B cell (primary cell): Measurements from ENCODE around the gene HDAC9. TPM values are rescaled to one million over a fixed set of nuclear protein-coding genes. Genes with fewer than 3 reads are reported as not detected.

Source experiments
- ATAC-seq: fragments of 200-7000 bp; cut with Tn5 transposase; one replicate; pipeline ENCODE4 v1.10.0; 2021; ENCODE audit warnings: low read depth, mild to moderate bottlenecking, moderate number of reproducible peaks, moderate library complexity
- CTCF ChIA-PET: fragments of 350-600 bp; sonication (Branson Sonifier 250); formaldehyde crosslinking; loops from one replicate; lab custom pipeline; 2021; ENCODE audit warnings: antibody characterized with exemption, inconsistent platforms; lab: Charles Lee
- POLR2A ChIA-PET: fragments of 350-600 bp; sonication (Branson Sonifier 250); formaldehyde crosslinking; loops from one replicate; lab custom pipeline; 2021; ENCODE audit warnings: antibody characterized with exemption; lab: Charles Lee
- DNase-seq: peaks from one replicate; pipeline ENCODE4 v3.0.0; 2013
- H2AFZ ChIP-seq: 2 replicates; pipeline ENCODE4 v1.6.1; 2012; ENCODE audit warnings: mild to moderate bottlenecking, low read depth, low read length; ENCODE audit not compliant: insufficient read depth, poor library complexity, severe bottlenecking
- H3K27ac ChIP-seq, 2 donors: 1 replicate in 1 of 2; 2 replicates in 1 of 2; pipeline ENCODE4 v1.5.1; 2012 to 2013; ENCODE audit warnings: low read length in 2 of 2, mild to moderate bottlenecking in 2 of 2, moderate library complexity in 1 of 2
- H3K27me3 ChIP-seq, 4 experiments: fragments of 200-600 bp in 1 of 4; sonication (generic) in 1 of 4; replicated peaks in 1 of 4; 1 replicate in 2 of 4; 2 replicates in 2 of 4; pipeline versions ENCODE4 v1.6.1 to v1.7.0; 2013 to 2016; ENCODE audit warnings: low read length in 3 of 4, mild to moderate bottlenecking in 2 of 4, mixed read lengths in 1 of 4, moderate library complexity in 1 of 4; ENCODE audit not compliant: insufficient read depth in 4 of 4, control insufficient read depth in 3 of 4; ENCODE audit errors: control extremely low read depth in 1 of 4
- H3K36me3 ChIP-seq, 2 experiments: replicated peaks in 1 of 2; 1 replicate in 1 of 2; 2 replicates in 1 of 2; pipeline versions ENCODE4 v1.6.1 to v1.7.1; 2013; ENCODE audit warnings: low read length in 1 of 2; ENCODE audit not compliant: insufficient read depth in 2 of 2, control insufficient read depth in 1 of 2; ENCODE audit errors: control extremely low read depth in 1 of 2, extremely low read depth in 1 of 2
- H3K4me1 ChIP-seq, 2 donors: fragments of 200-600 bp in 1 of 2; sonication (generic) in 1 of 2; 1 replicate in 1 of 2; 2 replicates in 1 of 2; pipeline versions ENCODE4 v1.5.1 to v1.6.1; 2013 to 2017; ENCODE audit warnings: low read length in 2 of 2; ENCODE audit not compliant: control insufficient read depth in 2 of 2, insufficient read depth in 2 of 2
- H3K4me2 ChIP-seq: replicated peaks from 2 replicates; pipeline ENCODE3; 2012; ENCODE audit warnings: mild to moderate bottlenecking, low read depth, low read length; ENCODE audit not compliant: poor library complexity, severe bottlenecking
- H3K4me3 ChIP-seq, 5 experiments: fragments of 200-600 bp in 1 of 5; sonication (generic) in 1 of 5; 1 replicate in 3 of 5; 2 replicates in 2 of 5; pipeline versions ENCODE4 v1.5.1 to v1.7.0; 2011 to 2016; ENCODE audit warnings: low read length in 4 of 5, mild to moderate bottlenecking in 4 of 5, low read depth in 2 of 5, control low read depth in 1 of 5, moderate library complexity in 1 of 5; ENCODE audit not compliant: insufficient read depth in 1 of 5; ENCODE audit errors: control extremely low read depth in 1 of 5, extremely low read depth in 1 of 5
- H3K79me2 ChIP-seq: fragments of 200-600 bp; sonication (generic); one replicate; pipeline ENCODE4 v1.6.0; 2016; ENCODE audit warnings: low read length; ENCODE audit not compliant: control insufficient read depth, insufficient read depth
- H3K9ac ChIP-seq: fragments of 200-600 bp; sonication (generic); 2 replicates; pipeline ENCODE4 v1.6.1; 2017; ENCODE audit warnings: mild to moderate bottlenecking, low read length, moderate library complexity
- H3K9me3 ChIP-seq, 3 donors: one replicate each; pipeline versions ENCODE4 v1.6.1 to v1.7.1; 2013; ENCODE audit warnings: low read length in 2 of 3; ENCODE audit not compliant: control insufficient read depth in 2 of 3, insufficient read depth in 1 of 3; ENCODE audit errors: control extremely low read depth in 1 of 3
- H4K20me1 ChIP-seq: 2 replicates; pipeline ENCODE4 v1.6.0; 2012; ENCODE audit warnings: mild to moderate bottlenecking, low read length; ENCODE audit not compliant: insufficient read depth, control insufficient read depth, poor library complexity, severe bottlenecking
- H3K27ac Mint-ChIP-seq: one replicate; pipeline ENCODE4 v1.8.0; 2021; ENCODE audit warnings: mixed read lengths
- H3K27me3 Mint-ChIP-seq: one replicate; pipeline ENCODE4 v1.8.0; 2021; ENCODE audit warnings: mixed read lengths
- H3K4me1 Mint-ChIP-seq: one replicate; pipeline ENCODE4 v1.8.0; 2021; ENCODE audit warnings: mixed read lengths
- H3K4me3 Mint-ChIP-seq: one replicate; pipeline ENCODE4 v1.8.0; 2021; ENCODE audit warnings: mixed read lengths
- H3K9me3 Mint-ChIP-seq: one replicate; pipeline ENCODE4 v1.8.0; 2022; ENCODE audit warnings: mixed read lengths; ENCODE audit not compliant: insufficient read depth
- CTCF ChIP-seq: fragments of 200-600 bp; IDR thresholded peaks from one replicate; pipeline ENCODE4 v1.8.0; 2022; ENCODE audit warnings: antibody characterized with exemption, mild to moderate bottlenecking
- EZH2 ChIP-seq: IDR thresholded peaks from 2 replicates; pipeline ENCODE4 v1.6.1; 2012; ENCODE audit warnings: borderline replicate concordance, low read depth, mild to moderate bottlenecking, moderate library complexity, low read length; ENCODE audit not compliant: insufficient read depth, poor library complexity, severe bottlenecking
- WGBS: methylation state at CpG from one replicate; pipeline ENCODE4 v1.1.5; 2013; ENCODE audit warnings: missing lambda C conversion rate; ENCODE audit not compliant: insufficient coverage; 5-methylcytosine and 5-hydroxymethylcytosine counted together
- intact Hi-C: fragments of 100-400 bp; cut with micrococcal nuclease; formaldehyde crosslinking; loops from one replicate; pipeline ENCODE4 v1.10.0; 2022
- polyA plus RNA-seq: library from polyadenylated mRNA; depleted of rRNA; stranded (reverse); fragments of >200 nt; gene quantifications from 2 replicates; pipeline ENCODE4 v1.2.3, GENCODE V29; 2012
- total RNA-seq, 2 donors: library from RNA; stranded (reverse); fragments of 120-200 nt in 1 of 2; gene quantifications; 1 replicate in 1 of 2; 2 replicates in 1 of 2; pipeline versions ENCODE4 v1.2.3 to v1.2.4, GENCODE V29; 2013 to 2022

Gene HDAC9
- total and polyA plus RNA-seq, 2 donors (not counting 1 experiment from before 2014, with no cell fraction given), result 49.1 to 64.8 TPM

- Mint-ChIP-seq H3K27me3 (no peaks in the 10 kb centered on the region), H3K9me3 (no peaks in the 10 kb centered on the region), H3K4me1 (no peaks in the 10 kb centered on the region), H3K4me3 (no peak overlapping the region), H3K27ac (no peak overlapping the region)
- H2AFZ ChIP-seq, result no peak overlapping the region
- no peaks in the 10 kb centered on the region for H4K20me1 ChIP-seq
- ATAC-seq (no peak), DNase-seq (no peak)
- H3K4me2 ChIP-seq, result no peak overlapping the region
- H3K79me2 ChIP-seq, result no peaks in the 10 kb centered on the region
- H3K9ac ChIP-seq, result no peak overlapping the region
- POLR2A ChIA-PET, result no interaction called here
- WGBS, result no CpG with 5 or more reads among the region's 1 CpG
- TF ChIP-seq CTCF, result no peak
- TF ChIP-seq EZH2, result no peak
- intact Hi-C loops, result loop anchor here (10.0 kb wide), 1 partner anchor 790 kb away; no protein-coding TSS in a partner anchor
- no peaks in the 10 kb centered on the region for H3K9me3 ChIP-seq
- no peaks in the 10 kb centered on the region for H3K27me3 ChIP-seq
- H3K36me3 ChIP-seq, result no peaks in the 10 kb centered on the region
- H3K27ac ChIP-seq, result no peak overlapping the region
- no peaks in the 10 kb centered on the region for H3K4me1 ChIP-seq
- no peak overlapping the region for H3K4me3 ChIP-seq
- CTCF ChIA-PET, result no interaction called here
Observed at GRCh38 chr7:18874880-18875279, 379.3 kb downstream of the HDAC9 start.

GRCh38 chr7:18877874-18878273, 382.3 kb downstream of the HDAC9 start:
- no peak overlapping the region for H3K4me2 ChIP-seq
- H3K27ac ChIP-seq, result no peak overlapping the region
- H3K9me3 Mint-ChIP-seq, result no peaks in the 10 kb centered on the region
- no peak overlapping the region for H3K4me3 Mint-ChIP-seq
- H3K4me3 ChIP-seq, result no peak overlapping the region
- ChIA-PET POLR2A (no interaction called here), CTCF (no interaction called here)
- DNase-seq (no peak), ATAC-seq (no peak)
- no peak overlapping the region for H3K9ac ChIP-seq
- no peaks in the 10 kb centered on the region for H3K4me1 ChIP-seq
- intact Hi-C loops, result loop anchor here (10.0 kb wide), 1 partner anchor 787 kb away; no protein-coding TSS in a partner anchor
- H3K4me1 Mint-ChIP-seq, result no peaks in the 10 kb centered on the region
- no peaks in the 10 kb centered on the region for H3K36me3 ChIP-seq
- no peaks in the 10 kb centered on the region for H4K20me1 ChIP-seq
- H3K27me3 ChIP-seq, result no peaks in the 10 kb centered on the region
- no peaks in the 10 kb centered on the region for H3K27me3 Mint-ChIP-seq
- no peaks in the 10 kb centered on the region for H3K9me3 ChIP-seq
- no CpG with 5 or more reads among the region's 3 CpGs for WGBS
- no peak overlapping the region for H2AFZ ChIP-seq
- no peaks in the 10 kb centered on the region for H3K79me2 ChIP-seq
- H3K27ac Mint-ChIP-seq, result no peak overlapping the region
- TF ChIP-seq EZH2 (no peak), CTCF (no peak)
